Skin of body (tissue), 2 donors: ENCODE measurements around the gene AOC1. TPM values are rescaled to one million over a fixed set of nuclear protein-coding genes. Genes with fewer than 3 reads are reported as not detected.
"Not testable (repeated sequence)": the region's sequence is repeated elsewhere in the genome, so short reads cannot be mapped to it uniquely, and the experiment has no call there.

Experiments
- DNase-seq: peaks from one replicate; lab custom pipeline; 2025; lab: John Stamatoyannopoulos, UW
- total RNA-seq: library from RNA; depleted of rRNA; stranded (reverse); fragments of >200 nt; gene quantifications from one replicate; pipeline ENCODE4 v1.2.3, GENCODE V29; 2014

AOC1 gene
- total RNA-seq, result 0.59 TPM

GRCh38 chr7:150852371-150852905 lies at the start of gene AOC1:
TSS of gene AOC1 (plus strand) at chr7:150852517. CDS start at chr7:150856471, 3,954 bp downstream.
- no peak for DNase-seq

- DNase-seq, result no peak
Measured at GRCh38 chr7:150803161-150803860, 49.0 kb upstream of the AOC1 start.

- no peak for DNase-seq
Measured at GRCh38 chr7:150804802-150805201, 47.5 kb upstream of the AOC1 start.

- DNase-seq, result no peak
Measured at GRCh38 chr7:150805864-150806263, 46.5 kb upstream of the AOC1 start.

- DNase-seq, result no peak
Measured at GRCh38 chr7:150806454-150806853, 45.9 kb upstream of the AOC1 start.

GRCh38 chr7:150806863-150807262 lies 45.5 kb upstream of the AOC1 start:
- DNase-seq, result no peak

GRCh38 chr7:150807616-150808438 lies 44.5 kb upstream of the AOC1 start:
- DNase-seq, result not testable (repeated sequence)

- DNase-seq, result no peak
Measured at GRCh38 chr7:150814328-150815001, 37.9 kb upstream of the AOC1 start.

GRCh38 chr7:150818971-150819370 lies 33.3 kb upstream of the AOC1 start:
- DNase-seq, result no peak

GRCh38 chr7:150820148-150820547 lies 32.2 kb upstream of the AOC1 start:
- DNase-seq, result no peak

GRCh38 chr7:150820578-150821198 lies 31.6 kb upstream of the AOC1 start:
- DNase-seq, result no peak

GRCh38 chr7:150823043-150823442 lies 29.3 kb upstream of the AOC1 start:
- DNase-seq, result no peak

GRCh38 chr7:150823484-150824126 lies 28.7 kb upstream of the AOC1 start:
- no peak for DNase-seq

- DNase-seq, result no peak
Measured at GRCh38 chr7:150824379-150825177, 27.7 kb upstream of the AOC1 start.

GRCh38 chr7:150826061-150826849 lies 26.1 kb upstream of the AOC1 start:
- no peak for DNase-seq

- no peak for DNase-seq
Measured at GRCh38 chr7:150828384-150828783, 23.9 kb upstream of the AOC1 start.

- DNase-seq, result no peak
Measured at GRCh38 chr7:150829426-150829825, 22.9 kb upstream of the AOC1 start.

GRCh38 chr7:150830937-150831336 lies 21.4 kb upstream of the AOC1 start:
- DNase-seq, result no peak

GRCh38 chr7:150831851-150832250 lies 20.5 kb upstream of the AOC1 start:
- no peak for DNase-seq
